ENCODE data around the gene GPC4.
"Not testable (repeated sequence)": the region's sequence is repeated elsewhere in the genome, so short reads cannot be mapped to it uniquely, and the experiment has no call there.

Gene GPC4

DNA sequence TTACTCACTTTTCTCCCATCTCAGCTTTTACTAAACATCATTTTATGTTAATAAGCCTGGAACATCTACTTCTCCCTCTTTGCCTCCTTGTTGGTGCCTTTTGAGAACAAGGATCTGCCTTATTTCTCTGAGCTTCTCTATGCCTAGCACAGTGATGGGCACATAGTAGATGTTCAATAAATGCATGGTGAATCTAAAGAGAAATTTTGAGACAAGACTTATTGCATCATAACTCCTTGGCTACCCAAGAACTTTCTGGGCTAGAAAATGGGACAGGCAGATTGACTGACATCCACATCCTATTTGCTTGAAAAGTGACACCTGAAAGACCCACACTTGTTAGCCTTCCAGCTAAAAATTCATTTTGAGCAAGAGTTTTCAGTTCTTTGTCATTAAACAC is 109.9 kb downstream of the GPC4 start:
- DNase-seq (ENCODE audit: low read depth): no peak

DNA sequence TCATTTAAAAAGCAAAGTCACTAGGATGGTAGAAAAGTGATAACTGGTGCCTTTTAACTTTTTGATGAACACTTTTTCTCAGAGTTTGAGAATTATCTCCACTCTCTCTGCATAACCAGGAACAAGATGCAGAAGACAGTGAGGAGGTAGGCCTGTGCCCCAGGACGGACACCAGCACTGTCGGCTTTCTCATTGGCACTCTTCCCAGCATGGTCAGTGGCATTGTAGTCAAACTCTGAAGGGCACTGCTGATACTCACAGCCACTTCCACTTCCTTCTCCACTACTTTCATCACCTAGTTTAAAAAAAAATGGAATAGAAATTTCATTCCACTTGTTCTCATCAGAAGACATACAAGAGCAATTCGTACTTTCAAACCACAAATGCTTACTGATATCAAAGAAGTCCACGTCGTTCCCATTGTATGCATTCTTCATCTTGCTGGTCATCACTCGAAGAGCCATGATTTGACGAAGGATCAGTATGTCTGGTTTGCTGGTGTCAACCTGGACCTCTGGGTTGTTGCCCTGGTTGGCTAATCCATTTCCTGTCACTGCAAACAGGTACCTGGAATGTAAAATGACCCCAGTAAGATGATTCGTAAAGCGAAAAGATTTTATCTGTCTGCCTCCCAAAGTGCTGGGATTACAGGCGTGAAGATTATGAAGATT is 112.4 kb downstream of the GPC4 start:
- DNase-seq (ENCODE audit: low read depth): no peak

DNA sequence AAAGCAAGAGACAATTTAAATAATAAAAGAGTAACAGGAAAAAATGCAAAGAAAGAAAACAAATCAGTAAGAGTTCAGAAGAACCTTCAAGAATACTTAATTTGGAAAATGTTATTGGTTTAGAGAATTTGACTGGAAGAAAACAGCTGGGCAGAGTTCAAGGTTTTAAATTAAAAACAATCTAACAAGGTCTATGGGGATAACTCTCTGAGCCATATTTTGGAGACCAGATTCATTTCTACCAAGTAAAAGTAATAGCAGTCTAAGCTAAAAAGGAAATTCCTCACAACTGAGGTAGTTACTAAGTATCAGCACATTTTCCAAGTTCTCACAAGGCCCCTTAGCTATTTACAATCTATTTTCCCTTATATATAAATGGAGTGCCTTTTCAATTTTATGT is 114.7 kb downstream of the GPC4 start:
- no peak for DNase-seq (ENCODE audit: low read depth)

DNA sequence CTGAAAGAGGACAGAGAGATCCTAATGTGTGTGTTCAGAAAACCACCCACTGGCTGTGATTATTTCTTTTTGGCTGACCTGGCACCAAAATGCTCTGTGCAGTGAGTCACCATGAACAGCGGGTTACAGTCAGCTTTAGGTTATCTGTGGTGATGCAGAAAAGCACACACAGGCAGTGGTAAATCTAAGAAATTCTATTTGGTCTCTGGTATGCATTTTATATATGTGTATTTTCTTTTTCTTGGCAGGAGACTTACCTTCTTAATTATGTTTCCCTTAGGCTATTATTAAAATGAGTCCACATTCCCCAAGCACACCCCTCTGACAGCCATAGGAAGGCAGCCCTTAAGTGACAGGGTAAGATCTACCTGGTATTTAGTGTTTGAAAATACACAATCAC is 118.0 kb downstream of the GPC4 start:
- no peak for DNase-seq (ENCODE audit: low read depth)

DNA sequence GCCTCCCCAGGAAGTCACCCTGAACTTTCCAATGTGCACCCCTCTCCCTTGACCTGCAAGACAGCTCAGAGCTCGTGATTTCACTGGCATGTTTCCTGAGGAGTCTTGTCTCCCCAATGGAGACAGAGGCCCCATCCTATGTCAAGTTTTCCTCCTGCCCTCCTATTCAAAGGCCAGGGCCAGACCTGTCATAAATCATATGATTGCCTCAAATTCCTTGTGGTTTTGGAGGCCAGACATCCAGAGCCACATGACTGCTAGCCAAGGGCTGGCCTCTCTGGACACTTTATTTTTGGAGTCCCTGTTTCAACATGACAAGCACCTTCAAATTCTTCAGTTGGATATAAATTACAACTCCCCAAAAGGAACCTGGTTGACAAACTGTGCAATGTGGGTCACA is 121.2 kb downstream of the GPC4 start:
- no peak for DNase-seq (ENCODE audit: low read depth)

DNA sequence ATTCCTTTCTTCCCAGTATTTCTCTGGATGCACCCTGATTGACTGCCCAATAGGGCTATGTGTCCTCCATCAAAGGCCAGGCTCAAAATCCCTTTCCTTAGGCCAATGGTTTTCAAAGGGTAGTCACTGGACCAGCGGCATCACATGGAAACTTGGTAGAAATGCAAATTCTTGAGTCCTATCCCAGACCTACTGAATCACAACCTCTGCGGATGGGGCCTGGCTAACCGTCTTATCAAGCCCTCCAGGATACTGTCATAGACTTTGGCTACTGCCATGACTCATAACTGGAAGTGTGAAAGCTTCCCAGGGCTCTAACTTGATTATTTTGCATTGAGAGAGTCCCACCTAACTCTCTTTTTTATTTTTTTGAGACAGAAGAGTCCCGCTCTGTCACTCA is 125.2 kb downstream of the GPC4 start:
- DNase-seq (ENCODE audit: low read depth): no peak

DNA sequence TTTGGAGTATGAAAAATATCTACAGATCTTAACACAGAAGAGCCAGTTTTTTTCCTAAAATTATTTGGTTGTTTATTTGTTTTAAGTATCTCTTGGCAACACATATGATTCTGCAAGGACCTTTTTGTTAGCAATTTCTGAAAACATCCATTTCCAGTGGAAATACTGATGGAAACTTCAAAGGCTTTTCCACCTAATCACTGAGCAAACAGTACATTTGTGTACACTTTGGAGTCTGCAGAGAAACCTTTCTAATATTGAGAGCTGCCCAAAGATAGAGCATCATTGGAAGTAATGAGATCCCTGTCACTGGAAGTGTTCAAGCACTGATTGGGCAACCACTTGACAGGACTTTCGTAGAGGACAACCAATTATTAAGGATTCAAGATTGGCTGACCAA is 127.4 kb downstream of the GPC4 start:
- no peak for DNase-seq (ENCODE audit: low read depth)

DNA sequence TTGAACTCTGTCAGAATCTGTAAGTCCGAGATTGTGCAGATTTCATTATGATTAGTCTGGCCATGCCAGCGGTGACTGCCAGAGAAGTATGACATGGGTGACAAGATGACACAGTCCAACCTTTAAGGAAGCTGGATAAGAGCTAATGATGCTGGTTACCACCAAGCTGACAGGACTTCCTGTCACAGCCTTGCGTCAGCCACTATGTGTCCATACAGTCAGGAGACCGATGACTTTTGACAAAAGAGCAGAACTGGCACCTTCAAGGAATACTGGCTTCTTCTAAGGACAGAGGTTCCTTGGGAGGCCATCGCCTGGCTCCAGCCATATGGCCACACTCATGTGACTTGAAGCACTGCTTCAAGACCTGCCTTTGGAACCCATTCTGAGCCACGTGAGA is 129.9 kb downstream of the GPC4 start:
- DNase-seq (ENCODE audit: low read depth): no peak

DNA sequence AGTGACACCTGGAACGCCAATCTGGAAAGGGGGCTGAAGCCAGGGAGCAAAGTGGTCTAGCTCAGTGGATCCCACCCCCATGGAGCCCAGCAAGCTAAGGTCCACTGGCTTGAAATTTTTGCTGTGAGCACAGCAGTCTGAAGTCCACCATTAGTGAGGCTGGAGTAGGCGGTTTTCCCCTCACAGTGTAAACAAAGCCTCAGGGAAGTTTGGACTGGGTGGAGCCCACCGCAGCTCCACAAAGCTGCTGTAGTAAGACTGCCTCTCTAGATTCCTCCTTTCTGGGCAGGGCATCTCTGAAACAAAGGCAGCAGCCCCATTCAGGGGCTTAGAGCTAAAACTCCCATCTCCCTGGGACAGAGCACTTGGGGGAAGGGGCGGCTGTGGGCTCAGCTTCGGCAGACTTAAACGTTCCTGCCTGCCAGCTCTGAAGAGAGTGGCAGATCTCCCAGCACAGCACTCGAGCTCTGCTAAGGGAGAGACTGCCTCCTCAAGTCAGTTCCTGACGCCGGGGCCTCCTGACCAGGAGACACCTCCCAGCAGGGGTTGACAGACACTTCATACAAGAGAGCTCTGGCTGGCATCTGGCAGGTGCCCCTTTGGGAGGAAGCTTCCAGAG is 136.1 kb downstream of the GPC4 start:
- DNase-seq (ENCODE audit: low read depth): not testable (repeated sequence)

DNA sequence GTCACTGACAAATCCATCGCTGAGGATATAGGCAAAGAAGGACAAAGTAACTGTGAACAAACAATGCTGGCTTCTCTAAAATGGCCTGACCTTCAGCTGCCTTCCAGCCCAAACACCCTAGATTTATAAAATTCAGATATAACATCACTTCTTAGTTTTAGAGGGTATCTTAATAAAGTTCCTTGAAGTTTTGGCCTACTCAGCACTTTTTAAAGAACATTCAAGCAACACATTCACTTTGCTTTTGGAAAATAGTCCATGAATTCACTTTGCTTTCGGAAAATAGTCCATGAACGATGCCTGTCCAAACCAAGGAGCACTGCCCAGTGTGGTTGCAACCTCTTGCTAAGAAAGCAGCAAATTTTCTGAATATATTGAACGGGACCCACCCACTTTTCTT is 142.1 kb downstream of the GPC4 start:
- no peak for DNase-seq (ENCODE audit: low read depth)

DNA sequence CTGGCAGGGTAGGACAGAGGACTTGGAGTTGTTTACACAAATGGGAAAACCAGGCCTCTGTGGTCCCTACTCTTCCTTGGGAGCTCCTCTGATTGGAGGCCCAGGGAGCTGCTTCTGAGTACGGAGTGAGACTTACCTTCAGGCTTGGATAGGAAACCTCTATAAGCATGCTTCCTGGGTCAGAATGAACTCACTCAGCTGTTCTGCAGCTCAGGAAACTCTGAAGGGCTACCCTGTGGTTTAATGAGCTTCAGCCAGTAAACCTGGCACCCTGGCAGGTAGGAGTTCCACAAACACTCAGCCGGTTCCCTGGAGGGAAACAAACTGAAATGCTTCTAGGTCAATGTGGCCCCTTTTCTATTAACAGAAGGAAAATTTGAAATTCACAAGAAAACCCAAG is 146.1 kb downstream of the GPC4 start:
- DNase-seq (ENCODE audit: low read depth): no peak

DNA sequence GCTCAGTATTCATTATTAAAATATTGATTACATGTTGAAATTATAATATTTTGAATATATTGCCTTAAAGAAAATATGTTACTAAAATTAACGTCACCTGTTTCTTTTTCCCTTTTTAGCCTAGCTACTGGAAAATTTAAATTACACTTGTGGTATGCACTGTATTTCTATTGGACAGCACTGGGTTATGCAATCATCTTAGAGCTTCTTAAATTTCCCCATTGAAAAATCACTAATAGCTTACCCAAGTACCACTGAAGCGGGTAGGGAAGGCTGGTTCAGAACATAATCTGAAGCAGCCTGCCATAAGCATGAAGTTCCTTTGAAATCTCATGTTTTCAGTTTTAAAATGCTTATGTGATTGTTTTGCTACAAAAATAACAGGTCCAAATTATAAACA is 147.7 kb downstream of the GPC4 start:
- DNase-seq (ENCODE audit: low read depth): no peak

DNA sequence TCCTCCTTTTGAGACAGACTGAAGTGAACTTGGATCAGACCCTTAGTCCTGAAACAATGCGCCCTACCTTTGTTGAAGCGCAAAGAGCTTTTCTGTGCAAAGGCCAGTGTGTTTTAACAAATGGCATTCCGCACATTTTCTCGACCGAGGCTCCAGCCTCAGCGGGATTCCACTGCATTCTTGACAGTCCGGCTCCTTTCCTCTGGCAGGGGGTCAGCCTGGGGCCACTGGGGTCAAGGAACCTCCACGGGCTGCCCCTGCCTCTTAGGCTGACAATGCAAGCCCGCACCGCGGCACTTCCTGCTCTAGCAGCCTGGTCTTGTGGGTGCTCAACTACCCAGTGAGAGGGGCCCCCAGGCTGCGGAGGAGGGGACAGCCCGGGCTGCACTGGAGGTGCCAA is 150.0 kb downstream of the GPC4 start:
- no peak for DNase-seq (ENCODE audit: low read depth)

DNA sequence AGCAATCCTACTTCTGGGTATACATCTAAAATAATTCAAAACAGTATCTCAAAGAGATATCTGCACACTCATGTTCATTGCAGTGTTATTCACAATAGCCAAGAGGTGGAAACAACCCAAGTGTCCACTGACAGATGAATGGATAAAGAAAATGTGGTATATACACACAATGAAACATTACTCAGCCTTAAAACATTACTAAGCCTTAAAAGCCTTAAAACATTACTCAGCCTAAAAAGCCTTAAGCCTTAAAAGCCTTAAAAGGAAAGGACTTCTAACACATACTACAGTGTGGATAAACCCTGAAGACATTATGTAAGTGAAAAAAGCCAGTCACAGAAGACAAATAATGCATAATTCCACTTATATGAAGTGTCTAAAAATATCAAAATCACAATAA is 156.8 kb downstream of the GPC4 start:
- DNase-seq (ENCODE audit: low read depth): no peak

DNA sequence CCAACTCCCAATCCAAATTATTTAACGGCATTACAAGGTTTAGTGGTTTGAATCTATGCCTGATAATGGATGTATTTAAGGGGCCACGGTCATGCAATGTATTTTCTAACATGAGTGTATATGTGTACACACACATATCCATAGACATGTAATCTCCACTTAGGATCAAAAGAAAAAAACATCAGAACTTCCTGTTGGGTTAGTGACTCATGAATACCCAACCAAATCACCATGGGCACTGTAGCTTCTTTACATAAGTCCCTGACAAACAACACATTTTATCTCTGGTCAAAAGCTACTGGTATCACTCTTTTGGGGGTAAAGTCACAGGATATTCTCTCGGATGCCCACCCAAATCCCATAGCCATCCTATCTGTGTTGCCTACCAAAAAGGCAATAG is 160.6 kb downstream of the GPC4 start:
- no peak for DNase-seq (ENCODE audit: low read depth)

DNA sequence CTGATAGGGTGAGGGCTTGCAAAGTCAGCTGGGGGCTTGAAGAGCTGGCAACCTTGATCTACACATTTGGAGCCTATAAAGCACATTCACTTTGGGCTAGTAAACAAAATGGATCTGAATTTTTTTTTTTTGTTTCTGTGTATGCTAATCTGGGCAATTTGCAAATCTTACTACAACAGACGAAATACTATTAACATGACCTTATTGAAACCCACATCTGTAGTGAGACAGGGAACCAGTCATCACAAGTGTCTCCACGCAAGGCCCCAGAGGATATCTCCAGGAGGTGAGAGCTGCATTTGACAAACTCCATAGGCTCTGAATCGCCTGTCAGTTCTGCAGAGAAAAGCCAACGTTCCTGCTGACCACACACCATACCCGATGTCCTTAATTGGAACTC is 164.1 kb downstream of the GPC4 start:
- no peak for DNase-seq (ENCODE audit: low read depth)

DNA sequence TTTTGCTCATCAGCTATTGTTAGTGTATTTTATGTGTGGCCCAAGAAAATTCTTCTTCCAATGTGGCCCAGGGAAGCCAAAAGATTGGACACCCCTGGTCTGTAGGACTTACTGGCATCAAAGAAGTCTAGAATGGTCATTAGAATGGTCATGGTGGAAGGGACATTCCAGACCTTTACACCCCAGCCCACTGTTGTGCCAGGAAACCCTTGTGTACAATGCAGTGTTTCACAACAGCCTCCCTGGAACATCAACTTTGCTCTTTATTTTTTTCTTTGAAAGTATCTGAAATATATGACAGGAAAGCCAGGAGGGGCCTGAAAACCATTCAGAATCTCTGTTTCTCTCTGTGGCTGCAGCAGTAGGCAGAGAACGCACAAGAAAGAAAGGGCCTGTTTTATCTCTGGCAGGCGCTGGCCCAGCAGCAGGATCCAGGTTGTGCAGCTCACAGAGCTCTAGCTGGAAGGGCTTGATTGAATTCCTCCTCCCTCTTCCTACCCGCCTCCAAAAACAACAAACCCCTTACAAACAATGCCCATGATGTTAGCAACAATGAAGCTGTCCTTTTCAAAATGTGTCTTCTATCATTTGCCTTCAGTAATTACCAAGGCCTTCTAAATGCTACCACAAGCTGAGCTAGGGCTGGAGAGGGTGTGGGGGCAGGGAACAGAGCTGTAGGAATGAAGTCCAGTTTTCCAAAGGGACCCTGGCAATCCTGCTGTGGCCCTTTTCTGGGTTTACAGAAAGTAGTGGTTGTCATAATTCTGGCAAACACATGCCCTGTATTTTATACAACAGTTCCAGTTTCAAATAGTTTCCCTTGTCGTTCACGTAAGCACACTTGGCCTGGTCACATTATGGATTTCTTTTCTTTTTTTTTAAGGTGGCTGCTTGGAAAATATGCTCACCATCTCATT is 164.8 kb downstream of the GPC4 start:
- DNase-seq (ENCODE audit: low read depth): no peak
